Suppressor macrophage treated with lipopolysaccharide for 1 hour (primary cell): ENCODE results near the gene CEND1.
"Not testable (repeated sequence)": the region's sequence is repeated elsewhere in the genome, so short reads cannot be mapped to it uniquely, and the experiment has no call there.

Experiments
- DNase-seq, 3 donors: peaks; one replicate each; pipeline ENCODE4 v3.0.0-alpha.2; 2020 to 2022

Gene CEND1

GRCh38 chr11:763073-763463 lies 26.8 kb downstream of the CEND1 start:
- no peak for DNase-seq

- DNase-seq = peak; percentile 61 to 80 (median 63)
Measured at GRCh38 chr11:762421-763072, 27.3 kb downstream of the CEND1 start.

DNA sequence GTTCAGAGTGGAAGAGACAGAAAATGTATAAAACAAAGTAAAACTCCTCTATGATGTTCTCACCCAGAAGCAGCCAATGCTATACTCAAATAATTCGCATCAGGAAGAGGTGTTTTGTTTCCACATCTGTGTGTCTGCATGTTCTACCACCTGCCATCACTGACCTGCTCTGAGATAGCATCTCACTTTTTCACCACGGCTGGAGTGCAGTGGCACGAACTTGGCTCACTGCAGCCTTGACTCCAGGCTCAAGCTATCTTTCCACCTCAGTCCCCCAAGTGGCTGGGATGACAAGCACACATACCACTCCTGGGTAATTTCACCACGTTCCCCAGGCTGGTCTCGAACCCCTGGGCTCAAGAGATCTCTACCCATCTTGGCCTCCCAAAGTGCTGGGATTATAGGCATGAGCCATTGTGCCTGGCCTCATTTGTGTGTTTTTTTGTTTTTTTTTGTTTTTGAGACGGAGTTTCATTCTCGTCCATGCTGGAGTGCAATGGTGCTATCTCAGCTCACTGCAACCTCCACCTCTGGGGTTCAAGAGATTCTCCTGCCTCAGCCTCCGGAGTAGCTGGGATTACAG lies 28.3 kb downstream of the CEND1 start:
- DNase-seq = no peak

DNA sequence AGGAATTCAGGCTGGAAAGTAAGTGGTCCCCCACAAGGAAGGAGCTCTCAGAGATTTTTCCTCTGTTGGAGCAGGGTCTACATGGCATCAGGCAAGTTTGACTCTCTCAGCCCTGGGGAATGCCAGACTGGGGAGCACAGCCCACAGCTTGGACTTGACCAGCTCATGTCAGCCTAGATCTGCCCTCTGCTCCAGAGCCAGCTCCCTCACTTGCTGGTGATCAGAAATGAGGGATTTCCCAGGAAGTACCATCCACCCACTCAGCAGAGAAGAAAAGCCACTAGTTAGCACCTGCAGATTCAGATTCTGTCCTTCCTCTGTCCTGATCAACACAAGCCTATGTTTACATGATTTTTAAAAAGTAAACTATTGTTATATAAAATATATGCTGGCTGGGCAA lies 29.7 kb downstream of the CEND1 start:
- peak; percentile 38 to 61 (median 61) for DNase-seq

DNA sequence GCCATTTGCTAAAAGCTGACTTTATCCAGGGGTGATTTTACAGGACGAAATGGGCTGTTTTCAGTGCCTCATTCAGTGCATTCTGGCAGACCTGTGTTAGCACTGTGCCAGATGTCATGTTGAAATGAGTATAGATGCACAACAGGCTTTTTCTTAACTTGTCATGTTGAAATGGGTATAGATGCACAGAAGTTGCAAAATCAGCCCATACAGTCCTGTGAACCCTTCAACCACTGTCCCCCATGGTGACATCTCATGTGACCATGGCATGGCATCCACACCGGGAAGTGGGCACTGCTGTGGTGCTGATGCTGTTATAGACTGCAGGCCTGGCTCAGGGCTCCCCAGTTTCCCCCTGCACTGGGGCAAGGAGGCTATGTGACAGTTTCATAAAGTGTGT lies 40.2 kb downstream of the CEND1 start:
- DNase-seq = peak; percentile 32 to 48 (median 44)

DNA sequence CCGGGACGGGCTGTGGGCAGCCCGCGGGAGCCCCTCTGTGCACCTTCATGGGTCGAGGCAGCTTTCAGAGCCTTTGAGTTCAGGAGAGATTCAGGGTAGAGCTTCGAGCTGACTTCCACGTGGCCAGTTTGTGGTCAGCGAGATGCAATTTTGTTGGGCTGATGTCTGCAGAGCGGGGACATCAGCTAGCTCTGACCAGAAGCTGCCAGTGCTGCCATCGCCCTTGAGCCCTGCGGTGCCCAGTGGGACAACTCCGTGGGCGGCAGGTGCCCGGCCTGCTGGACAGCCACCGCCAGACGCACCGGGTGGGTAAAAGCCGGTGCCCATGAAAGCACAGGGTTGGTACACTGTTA lies 41.9 kb downstream of the CEND1 start:
- DNase-seq = peak in 1 of 3 donors; percentile 57

DNA sequence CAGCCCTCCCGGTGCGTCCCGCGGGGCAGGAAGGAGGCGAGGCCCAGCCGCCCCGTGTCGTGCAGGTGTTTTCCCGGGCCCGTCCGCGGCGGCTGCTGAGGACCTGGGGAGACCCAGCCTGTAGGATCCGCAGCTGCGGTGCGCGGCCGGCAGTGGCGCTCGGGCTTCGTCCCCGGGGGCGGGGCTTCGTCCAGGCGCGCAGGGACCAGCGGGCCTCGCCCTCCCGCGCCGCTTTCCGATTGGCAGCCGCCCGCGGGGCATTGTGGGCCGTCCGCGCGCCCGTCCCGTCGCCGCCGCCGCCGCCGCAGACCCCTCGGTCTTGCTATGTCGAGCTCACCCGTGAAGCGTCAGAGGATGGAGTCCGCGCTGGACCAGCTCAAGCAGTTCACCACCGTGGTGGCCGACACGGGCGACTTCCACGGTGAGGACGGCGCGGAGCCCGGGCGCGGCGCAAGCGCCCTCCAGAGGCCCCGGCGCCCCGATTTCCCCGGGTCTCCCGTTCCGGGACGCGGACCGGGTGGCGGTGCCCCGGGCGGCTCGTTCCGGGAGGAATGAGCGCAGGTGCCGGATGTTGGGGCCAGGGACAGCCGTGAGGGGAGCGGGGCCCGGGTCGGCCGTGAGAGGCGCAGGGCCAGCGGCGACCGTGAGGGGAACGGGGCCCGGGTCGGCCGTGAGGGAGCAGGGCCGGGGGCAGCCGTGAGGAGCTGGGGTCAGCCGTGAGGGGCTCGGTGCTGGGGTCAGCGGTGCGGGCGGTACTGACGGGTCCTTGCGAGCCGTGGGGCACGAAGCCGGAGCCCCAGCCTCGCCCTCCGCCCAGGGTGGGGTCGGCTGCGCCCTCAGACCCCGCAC lies 42.5 kb downstream of the CEND1 start, which contains the start of gene TALDO1:
Gene TALDO1 (plus strand): TSS at position 307 of the 849 bp plus-strand sequence. CDS start 18 bp downstream, at position 325.
- peak; percentile 94 to 99 (median 97) for DNase-seq

GRCh38 chr11:746289-747157 lies 43.4 kb downstream of the CEND1 start:
- peak; percentile 30 to 50 (median 46) for DNase-seq

GRCh38 chr11:745428-745827 lies 44.5 kb downstream of the CEND1 start:
- DNase-seq = no peak

DNA sequence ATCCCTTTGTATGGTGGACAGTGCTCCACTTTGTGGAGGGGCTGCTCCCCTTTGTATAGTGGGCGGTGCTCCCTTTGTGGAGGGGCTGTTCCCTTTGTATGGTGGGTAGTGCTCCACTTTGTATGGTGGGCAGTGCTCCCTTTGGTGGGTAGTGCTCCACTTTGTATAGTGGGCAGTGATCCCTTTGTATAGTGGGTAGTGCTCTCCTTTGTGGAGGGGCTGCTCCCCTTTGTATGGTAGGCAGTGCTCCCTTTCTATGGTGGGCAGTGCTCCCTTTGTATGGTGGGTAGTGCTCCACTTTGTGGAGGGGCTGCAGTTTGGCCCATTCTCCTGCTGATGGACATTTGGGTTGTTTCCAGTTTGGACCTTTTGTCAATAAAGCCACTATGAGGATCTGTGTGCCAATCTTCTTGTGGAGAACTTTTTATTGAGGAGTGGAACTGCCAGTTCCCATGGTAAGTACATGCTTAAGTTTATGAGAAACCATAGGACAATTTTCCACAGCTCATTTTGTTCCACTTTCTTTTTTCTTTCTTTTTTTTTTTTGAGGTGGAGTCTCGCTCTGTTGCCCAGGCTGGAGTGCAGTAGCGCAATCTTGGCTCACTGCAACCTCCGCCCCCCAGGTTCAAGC lies 47.2 kb downstream of the CEND1 start:
- no peak for DNase-seq

DNA sequence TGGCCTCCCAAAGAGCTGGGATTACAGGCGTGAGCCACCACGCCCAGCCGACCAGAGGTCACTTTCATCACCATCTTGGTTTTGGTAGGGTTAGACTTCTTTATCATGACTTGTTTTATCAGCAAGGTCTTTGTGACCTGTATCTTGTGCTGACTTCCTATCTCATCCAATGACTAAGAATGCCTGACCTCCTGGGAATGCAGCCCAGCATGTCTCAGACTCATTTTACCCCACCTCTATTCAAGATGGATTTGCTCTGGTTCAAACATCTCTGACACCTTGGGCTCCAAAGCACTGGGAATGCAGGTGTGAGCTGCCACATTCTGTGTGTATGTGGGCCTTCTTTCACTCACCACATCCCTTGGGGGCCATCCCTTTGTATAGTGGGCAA lies 47.7 kb downstream of the CEND1 start:
- no peak for DNase-seq

DNA sequence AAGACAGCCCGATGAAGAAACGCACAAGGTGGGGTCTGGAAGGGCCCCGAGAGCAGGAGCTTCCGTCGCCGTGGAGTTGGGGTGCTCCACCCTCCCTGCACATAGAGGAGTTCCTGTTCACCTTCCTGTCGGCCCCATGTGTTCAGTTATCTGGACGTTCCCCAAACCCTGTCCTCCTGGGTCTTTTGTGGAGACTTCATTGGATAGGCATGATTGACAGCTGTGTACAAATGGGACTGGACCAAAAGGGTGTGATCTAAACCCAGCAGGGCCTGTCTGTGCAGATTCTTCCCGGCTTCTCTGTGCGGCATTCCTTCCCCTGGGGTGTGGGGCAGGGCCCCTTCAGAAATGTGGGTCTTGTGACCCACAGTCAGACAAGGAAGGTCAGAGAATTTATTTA lies 52.0 kb downstream of the CEND1 start:
- DNase-seq = not testable (repeated sequence)

DNA sequence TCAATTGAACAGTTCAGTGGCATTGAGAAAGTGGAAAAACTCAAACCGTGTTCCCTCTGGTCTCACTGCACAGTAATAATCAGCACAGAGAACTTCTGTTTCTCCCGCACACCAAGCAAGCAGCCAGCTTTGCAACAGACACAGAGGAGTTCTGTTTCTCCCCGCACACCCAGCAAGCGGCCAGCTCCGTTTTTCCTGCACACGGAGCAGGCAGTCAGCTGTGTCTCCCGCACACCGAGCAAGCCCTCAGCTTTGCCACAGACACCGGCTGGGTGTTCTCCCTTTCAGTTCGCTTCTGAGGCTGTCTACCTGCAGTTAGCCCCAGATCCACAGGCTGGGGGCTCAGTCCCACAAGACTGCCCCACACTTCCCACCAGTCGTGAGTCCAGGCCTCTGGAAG lies 52.5 kb downstream of the CEND1 start:
- no peak for DNase-seq
